ENCODE measurements around the gene HTR2B. TPM values are rescaled to one million over a fixed set of nuclear protein-coding genes. Genes with fewer than 3 reads are reported as not detected.
"Not testable (repeated sequence)": the region's sequence is repeated elsewhere in the genome, so short reads cannot be mapped to it uniquely, and the experiment has no call there.

The HTR2B gene
- total RNA-seq, 1 experiment from 2014 or later, result not detected

- not testable (repeated sequence) for DNase-seq, H3K27me3 ChIP-seq, H3K4me3 ChIP-seq, H3K9me3 ChIP-seq
- peaks cover 32% of the 10 kb centered on the region for H3K36me3 ChIP-seq
These were observed 16.0 kb upstream of the HTR2B start for GRCh38 chr2:231140808-231141207.

- Histone ChIP-seq H3K27me3 (no peaks in the 10 kb centered on the region), H3K4me3 (no peak overlapping the region), H3K36me3 (peaks cover 30% of the 10 kb centered on the region), H3K9me3 (no peaks in the 10 kb centered on the region)
- DNase-seq, result no peak
These were observed 15.0 kb upstream of the HTR2B start for GRCh38 chr2:231139796-231140195.

GRCh38 chr2:231138699-231139098, 13.9 kb upstream of the HTR2B start:
- no peak for DNase-seq
- H3K27me3 ChIP-seq, result no peaks in the 10 kb centered on the region
- no peak overlapping the region for H3K4me3 ChIP-seq
- H3K9me3 ChIP-seq, result no peaks in the 10 kb centered on the region
- peaks cover 26% of the 10 kb centered on the region for H3K36me3 ChIP-seq

GRCh38 chr2:231134910-231135655, 10.2 kb upstream of the HTR2B start:
- Histone ChIP-seq H3K36me3 (peaks cover 16% of the 10 kb centered on the region), H3K27me3 (no peaks in the 10 kb centered on the region), H3K4me3 (no peak overlapping the region), H3K9me3 (no peaks in the 10 kb centered on the region)
- DNase-seq, result no peak

- no peak for DNase-seq
- H3K4me3 ChIP-seq, result no peak overlapping the region
- no peaks in the 10 kb centered on the region for H3K9me3 ChIP-seq
- H3K27me3 ChIP-seq, result no peaks in the 10 kb centered on the region
- H3K36me3 ChIP-seq, result peaks cover 6% of the 10 kb centered on the region
These were observed 8.7 kb upstream of the HTR2B start for GRCh38 chr2:231133365-231134099.

- DNase-seq, result peak; percentile 11
- Histone ChIP-seq H3K36me3 (no peaks in the 10 kb centered on the region; the same call in none of the 2 replicates), H3K27me3 (no peaks in the 10 kb centered on the region), H3K4me3 (no peak overlapping the region), H3K9me3 (no peaks in the 10 kb centered on the region)
These were observed 7.3 kb upstream of the HTR2B start for GRCh38 chr2:231132129-231132528.

GRCh38 chr2:231130336-231131056, 5.7 kb upstream of the HTR2B start:
- H3K36me3 ChIP-seq, result no peaks in the 10 kb centered on the region; the same call in none of the 2 replicates
- H3K27me3 ChIP-seq, result no peaks in the 10 kb centered on the region
- DNase-seq, result no peak
- no peak overlapping the region for H3K4me3 ChIP-seq
- no peaks in the 10 kb centered on the region for H3K9me3 ChIP-seq

GRCh38 chr2:231129216-231129615, 4.4 kb upstream of the HTR2B start:
- no peaks in the 10 kb centered on the region for H3K27me3 ChIP-seq
- no peaks in the 10 kb centered on the region; the same call in none of the 2 replicates for H3K36me3 ChIP-seq
- DNase-seq, result no peak
- H3K9me3 ChIP-seq, result no peaks in the 10 kb centered on the region
- H3K4me3 ChIP-seq, result no peak overlapping the region

GRCh38 chr2:231128541-231128940, 3.7 kb upstream of the HTR2B start:
- Histone ChIP-seq H3K9me3 (no peaks in the 10 kb centered on the region), H3K27me3 (no peaks in the 10 kb centered on the region), H3K36me3 (no peaks in the 10 kb centered on the region; the same call in none of the 2 replicates), H3K4me3 (no peak overlapping the region)
- DNase-seq, result no peak

GRCh38 chr2:231127936-231128335, 3.1 kb upstream of the HTR2B start:
- H3K36me3 ChIP-seq, result no peaks in the 10 kb centered on the region; the same call in none of the 2 replicates
- DNase-seq, result no peak
- no peak overlapping the region for H3K4me3 ChIP-seq
- no peaks in the 10 kb centered on the region for H3K9me3 ChIP-seq
- H3K27me3 ChIP-seq, result no peaks in the 10 kb centered on the region

- no peaks in the 10 kb centered on the region for H3K9me3 ChIP-seq
- H3K36me3 ChIP-seq, result no peaks in the 10 kb centered on the region; the same call in none of the 2 replicates
- DNase-seq, result no peak
- H3K4me3 ChIP-seq, result no peak overlapping the region
- no peaks in the 10 kb centered on the region for H3K27me3 ChIP-seq
These were observed 2.6 kb upstream of the HTR2B start for GRCh38 chr2:231127480-231127879.

GRCh38 chr2:231126123-231126522, 1.3 kb upstream of the HTR2B start:
- Histone ChIP-seq H3K36me3 (no peaks in the 10 kb centered on the region; the same call in none of the 2 replicates), H3K27me3 (no peaks in the 10 kb centered on the region), H3K4me3 (no peak overlapping the region), H3K9me3 (no peaks in the 10 kb centered on the region)
- DNase-seq, result no peak

GRCh38 chr2:231123362-231123898, 1.4 kb downstream of the HTR2B start:
- Histone ChIP-seq H3K4me3 (no peak overlapping the region), H3K9me3 (no peaks in the 10 kb centered on the region), H3K36me3 (no peaks in the 10 kb centered on the region; the same call in 1 of the 2 replicates), H3K27me3 (no peaks in the 10 kb centered on the region)
- no peak for DNase-seq

GRCh38 chr2:231118614-231118942, 6.3 kb downstream of the HTR2B start:
- H3K36me3 ChIP-seq, result peaks cover 16% of the 10 kb centered on the region

GRCh38 chr2:231117922-231118613, 6.8 kb downstream of the HTR2B start:
- peaks cover 16% of the 10 kb centered on the region for H3K36me3 ChIP-seq
- no peak for DNase-seq
- no peaks in the 10 kb centered on the region for H3K9me3 ChIP-seq
- no peak overlapping the region for H3K4me3 ChIP-seq
- H3K27me3 ChIP-seq, result no peaks in the 10 kb centered on the region

More at GRCh38 chr2:231118614-231118942, 6.3 kb downstream of the HTR2B start:
- no peaks in the 10 kb centered on the region for H3K9me3 ChIP-seq
- no peak overlapping the region for H3K4me3 ChIP-seq
- DNase-seq, result no peak
- no peaks in the 10 kb centered on the region for H3K27me3 ChIP-seq

GRCh38 chr2:231117148-231117547, 7.7 kb downstream of the HTR2B start:
- DNase-seq, result no peak
- Histone ChIP-seq H3K4me3 (no peak overlapping the region), H3K36me3 (peaks cover 22% of the 10 kb centered on the region)

More at GRCh38 chr2:231117148-231117547, 7.7 kb downstream of the HTR2B start:
- no peaks in the 10 kb centered on the region for H3K9me3 ChIP-seq
- H3K27me3 ChIP-seq, result no peaks in the 10 kb centered on the region

Measured in MG63 (cell line).